Fibroblast of lung (primary cell): Measurements from ENCODE around the gene CACNB4.

Experiments used
- CTCF ChIP-seq, 2 donors: IDR thresholded peaks in 1 of 2; conservative IDR thresholded peaks in 1 of 2; 1 replicate in 1 of 2; 2 replicates in 1 of 2; pipeline ENCODE4 v1.5.1; 2011 to 2012; ENCODE audit warnings: low read length in 2 of 2, control low read depth in 1 of 2, inconsistent platforms in 1 of 2, low read depth in 1 of 2, mild to moderate bottlenecking in 1 of 2
- EZH2 ChIP-seq: IDR thresholded peaks from 2 replicates; pipeline ENCODE4 v1.5.1; 2012; ENCODE audit warnings: low read length, control low read depth, mild to moderate bottlenecking; ENCODE audit errors: missing control alignments

DNA sequence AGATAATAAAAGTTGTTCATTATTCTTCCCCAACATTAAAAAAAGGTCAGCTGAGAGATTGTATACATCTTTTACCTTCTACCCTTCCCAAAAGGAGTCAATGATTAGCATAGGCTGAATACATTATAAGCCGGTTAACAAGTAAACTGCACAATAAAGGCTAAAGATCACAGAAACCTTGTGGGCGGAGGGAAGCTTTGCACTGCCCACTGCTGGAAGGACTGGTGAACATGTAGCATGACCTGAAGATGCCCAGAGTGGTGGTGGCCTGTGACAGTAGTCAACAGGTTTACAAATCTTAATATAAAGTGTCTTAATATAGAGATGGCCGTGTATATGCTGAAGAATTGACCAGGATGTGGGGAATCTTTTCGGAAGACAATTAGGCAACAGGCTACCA, 306.3 kb downstream of the CACNB4 start:
- TF ChIP-seq CTCF (conservative IDR thresholded peaks at IDR 0.05 in 1 of 2, IDR thresholded peaks at IDR 0.05 in 1 of 2; ENCODE audit: low read depth in 1 of 2, low read length in 2 of 2): no peak
- no peak for TF ChIP-seq EZH2
